Measurements from ENCODE around the gene MAGI2.

MAGI2 gene

DNA sequence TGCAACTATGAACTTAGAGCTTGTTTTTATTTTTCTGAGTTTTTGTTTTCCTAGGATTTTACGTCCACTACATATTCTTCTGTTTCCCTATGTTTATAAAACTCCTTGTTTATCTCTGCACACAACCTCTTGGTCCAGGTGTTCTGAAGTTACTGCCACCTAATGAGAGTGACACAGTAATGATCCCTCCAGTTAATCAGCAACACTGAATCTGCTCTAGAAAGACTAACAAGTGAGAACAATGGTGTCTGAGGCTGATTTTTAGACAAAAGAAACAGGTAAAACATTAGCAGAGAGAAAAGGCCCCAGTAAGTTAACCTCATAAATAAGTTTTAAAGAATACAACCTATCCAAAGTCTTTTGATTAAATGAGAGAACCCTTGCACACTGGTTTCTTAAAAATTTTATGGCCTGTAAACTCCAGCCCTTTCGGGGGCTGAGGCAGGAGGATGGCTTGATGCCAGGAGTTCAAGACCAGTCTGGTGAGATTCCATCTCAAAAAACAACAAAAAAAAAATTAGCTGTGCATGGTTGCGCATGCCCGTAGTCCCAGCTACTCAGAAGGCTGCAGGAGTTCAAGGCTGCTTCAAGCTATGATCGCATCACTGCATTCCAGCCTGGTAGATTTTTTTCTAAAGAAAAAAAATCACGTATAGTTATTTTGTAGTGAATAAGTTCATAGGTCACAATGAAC lies 397.6 kb downstream of the MAGI2 start:
- POLR2A ChIA-PET: no interaction called here
- CTCF ChIA-PET: interaction anchor here (1.4 kb wide), 1 partner anchor 8 kb away, joined by 4 read pairs; no protein-coding TSS in a partner anchor
- no peak for DNase-seq (ENCODE audit: extremely low spot score)

DNA sequence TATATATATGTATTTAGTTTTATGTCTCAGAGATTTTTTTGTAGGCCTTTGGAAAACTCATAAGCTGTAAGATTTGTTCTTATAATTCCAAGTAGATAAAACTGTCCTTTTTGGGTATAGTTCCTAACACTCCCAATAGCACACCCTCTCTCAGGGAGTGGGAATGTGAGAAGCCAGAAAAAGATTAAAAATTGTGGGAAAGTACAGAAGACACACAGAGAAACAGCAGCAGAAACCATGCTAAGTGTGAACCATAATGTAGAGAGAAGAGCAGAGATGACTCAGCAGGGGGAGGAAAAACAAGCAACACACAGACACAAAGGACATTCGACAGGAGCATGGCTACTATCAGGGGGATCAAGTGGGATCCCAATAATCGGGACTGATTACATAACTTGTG lies 401.6 kb downstream of the MAGI2 start:
- CTCF ChIA-PET: no interaction called here
- DNase-seq (ENCODE audit: extremely low spot score): no peak
- TF ChIP-seq, protein P1, sequence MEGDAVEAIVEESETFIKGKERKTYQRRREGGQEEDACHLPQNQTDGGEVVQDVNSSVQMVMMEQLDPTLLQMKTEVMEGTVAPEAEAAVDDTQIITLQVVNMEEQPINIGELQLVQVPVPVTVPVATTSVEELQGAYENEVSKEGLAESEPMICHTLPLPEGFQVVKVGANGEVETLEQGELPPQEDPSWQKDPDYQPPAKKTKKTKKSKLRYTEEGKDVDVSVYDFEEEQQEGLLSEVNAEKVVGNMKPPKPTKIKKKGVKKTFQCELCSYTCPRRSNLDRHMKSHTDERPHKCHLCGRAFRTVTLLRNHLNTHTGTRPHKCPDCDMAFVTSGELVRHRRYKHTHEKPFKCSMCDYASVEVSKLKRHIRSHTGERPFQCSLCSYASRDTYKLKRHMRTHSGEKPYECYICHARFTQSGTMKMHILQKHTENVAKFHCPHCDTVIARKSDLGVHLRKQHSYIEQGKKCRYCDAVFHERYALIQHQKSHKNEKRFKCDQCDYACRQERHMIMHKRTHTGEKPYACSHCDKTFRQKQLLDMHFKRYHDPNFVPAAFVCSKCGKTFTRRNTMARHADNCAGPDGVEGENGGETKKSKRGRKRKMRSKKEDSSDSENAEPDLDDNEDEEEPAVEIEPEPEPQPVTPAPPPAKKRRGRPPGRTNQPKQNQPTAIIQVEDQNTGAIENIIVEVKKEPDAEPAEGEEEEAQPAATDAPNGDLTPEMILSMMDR (IDR thresholded peaks at IDR 0.05; ENCODE audit: control extremely low read depth, extremely low read depth, low read depth, missing control alignments): no peak
- POLR2A ChIA-PET: no interaction called here

More for the DNA sequence above, 397.6 kb downstream of the MAGI2 start:
- TF ChIP-seq, protein P1 (IDR thresholded peaks at IDR 0.05; ENCODE audit: control extremely low read depth, extremely low read depth, low read depth, missing control alignments): no peak

DNA sequence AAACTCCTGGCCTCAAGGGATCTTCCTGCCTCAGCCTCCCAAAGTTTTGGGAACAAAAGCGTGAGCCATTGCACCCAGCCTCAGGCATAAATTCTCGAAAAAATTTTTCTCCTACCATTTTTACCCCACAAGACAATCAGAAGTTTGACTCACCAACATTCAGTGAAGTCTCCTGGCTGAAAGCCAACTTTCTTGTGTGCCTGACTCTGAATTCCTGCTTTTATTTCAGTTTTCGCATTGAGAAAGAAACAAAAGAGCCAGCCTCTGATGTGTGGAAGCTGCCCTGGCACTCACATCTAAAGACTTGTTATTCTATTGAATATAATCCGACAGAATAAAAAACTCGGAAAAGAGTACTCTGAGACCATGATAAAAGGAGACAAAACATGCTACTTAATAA lies 402.9 kb downstream of the MAGI2 start:
- TF ChIP-seq, protein P1 (IDR thresholded peaks at IDR 0.05; ENCODE audit: control extremely low read depth, extremely low read depth, low read depth, missing control alignments): no peak
- ChIA-PET CTCF (no interaction called here), POLR2A (no interaction called here)
- DNase-seq (ENCODE audit: extremely low spot score): no peak

DNA sequence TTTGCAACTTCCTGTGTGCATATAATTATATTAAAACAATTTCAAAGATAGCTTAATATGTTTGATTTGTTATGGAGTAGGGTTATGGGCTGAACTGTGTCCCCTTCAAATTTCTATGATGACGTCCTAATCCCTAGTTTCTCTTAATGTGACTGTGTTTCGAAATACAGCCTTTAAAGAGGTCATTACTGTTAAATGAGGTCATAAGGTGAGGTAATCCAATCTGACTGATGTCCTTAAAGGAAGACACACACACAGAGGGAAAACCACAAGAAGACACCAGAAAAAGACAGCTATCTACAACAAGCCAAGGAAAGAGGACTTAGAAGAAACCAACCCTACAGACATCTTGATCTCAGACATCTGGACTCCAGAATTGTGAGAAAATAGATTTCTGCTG lies 407.4 kb downstream of the MAGI2 start:
- TF ChIP-seq, protein P1 (IDR thresholded peaks at IDR 0.05; ENCODE audit: control extremely low read depth, extremely low read depth, low read depth, missing control alignments): no peak
- CTCF ChIA-PET: interaction anchor here (1.1 kb wide), 1 partner anchor 8 kb away, joined by 3 read pairs; no protein-coding TSS in a partner anchor
- DNase-seq (ENCODE audit: extremely low spot score): no peak
- POLR2A ChIA-PET: no interaction called here

DNA sequence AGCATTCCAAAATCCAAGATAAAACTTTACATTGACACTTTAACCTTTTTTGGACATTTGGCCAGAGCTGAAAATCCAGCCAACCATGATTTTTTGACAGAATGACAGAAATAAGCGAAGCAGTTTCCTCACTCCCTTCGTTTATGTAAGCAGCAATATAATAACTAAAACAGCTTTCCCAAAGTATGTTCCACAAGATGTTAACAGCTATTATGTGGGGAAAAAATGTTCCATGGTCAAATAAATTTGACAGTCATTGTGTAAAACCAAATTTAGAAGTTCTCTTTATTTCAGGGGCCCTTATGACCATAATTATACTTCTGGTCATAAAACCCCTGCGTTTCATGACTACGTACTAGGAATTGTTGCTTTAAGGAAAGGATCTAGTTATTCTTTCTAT lies 416.5 kb downstream of the MAGI2 start:
- ChIA-PET CTCF (no interaction called here), POLR2A (no interaction called here)
- TF ChIP-seq, protein P1 (IDR thresholded peaks at IDR 0.05; ENCODE audit: control extremely low read depth, extremely low read depth, low read depth, missing control alignments): no peak
- no peak for DNase-seq (ENCODE audit: extremely low spot score)

DNA sequence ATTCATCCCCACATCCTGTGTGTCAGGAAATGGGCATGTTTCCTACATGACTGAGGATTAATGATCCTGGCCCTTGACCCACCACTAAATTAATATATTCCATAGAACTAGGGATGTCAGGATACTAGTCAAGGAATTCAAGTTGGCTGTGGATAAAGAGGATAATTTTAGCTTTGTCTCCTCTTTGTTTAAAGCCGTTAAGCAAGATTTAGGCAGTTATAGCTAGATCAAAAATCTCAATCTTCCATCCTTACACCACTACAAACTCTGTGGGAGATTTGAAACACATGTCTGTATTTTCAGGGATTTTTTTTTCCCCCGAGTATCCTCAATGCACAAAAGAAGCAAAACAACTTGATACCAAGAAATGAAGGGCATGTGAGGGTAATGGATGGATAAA lies 417.1 kb downstream of the MAGI2 start:
- POLR2A ChIA-PET: no interaction called here
- TF ChIP-seq, protein P1 (IDR thresholded peaks at IDR 0.05; ENCODE audit: control extremely low read depth, extremely low read depth, low read depth, missing control alignments): no peak
- DNase-seq (ENCODE audit: extremely low spot score): no peak
- CTCF ChIA-PET: no interaction called here
